NCI-H2196 (cell line): ENCODE measurements around the gene HSD17B14.
A peak's percentile ranks its signal among the peaks of the same experiment; 100 is the strongest.

Source experiments
- DNase-seq: peaks from one replicate; lab custom pipeline; 2025; ENCODE audit not compliant: unreplicated experiment; lab: John Stamatoyannopoulos, UW

Gene HSD17B14

DNA sequence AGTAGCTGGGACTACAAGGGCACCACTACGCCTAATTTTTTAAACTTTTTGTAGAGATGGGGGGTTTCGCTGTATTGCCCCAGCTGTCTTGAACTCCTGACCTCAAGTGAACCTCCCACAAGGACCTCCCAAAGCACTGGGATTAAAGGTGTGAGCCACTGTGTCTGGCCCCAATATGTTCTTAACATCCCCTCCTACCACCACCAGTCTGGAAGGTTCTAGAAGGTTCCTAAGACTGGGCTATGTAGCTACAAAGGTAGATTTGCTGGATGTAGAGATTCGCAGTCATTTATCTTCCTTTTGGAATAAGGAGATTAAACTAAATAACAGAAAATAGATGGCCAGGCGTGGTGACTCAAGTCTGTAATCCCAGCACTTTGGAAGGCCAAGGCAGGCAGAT lies 5.3 kb downstream of the HSD17B14 start:
- DNase-seq = no peak

DNA sequence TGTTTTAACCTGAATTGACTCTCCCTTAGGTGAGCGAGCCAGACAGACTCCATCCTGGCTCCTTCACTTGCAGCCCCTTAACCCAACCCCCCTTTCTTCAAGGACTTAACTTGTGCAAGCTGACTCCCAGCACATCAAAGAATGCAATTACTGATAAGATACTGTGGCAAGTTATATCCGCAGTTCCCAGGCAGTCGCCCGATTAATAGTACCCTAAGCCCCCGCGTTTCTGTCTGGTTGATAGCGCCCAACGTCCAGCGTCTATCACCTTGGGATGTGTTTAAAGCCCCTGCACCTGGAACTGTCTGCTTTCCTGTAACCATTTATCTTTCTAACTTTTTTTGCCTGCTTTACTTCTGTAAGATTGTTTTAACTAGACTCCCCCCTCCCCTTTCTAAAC lies 6.2 kb downstream of the HSD17B14 start:
- no peak for DNase-seq

DNA sequence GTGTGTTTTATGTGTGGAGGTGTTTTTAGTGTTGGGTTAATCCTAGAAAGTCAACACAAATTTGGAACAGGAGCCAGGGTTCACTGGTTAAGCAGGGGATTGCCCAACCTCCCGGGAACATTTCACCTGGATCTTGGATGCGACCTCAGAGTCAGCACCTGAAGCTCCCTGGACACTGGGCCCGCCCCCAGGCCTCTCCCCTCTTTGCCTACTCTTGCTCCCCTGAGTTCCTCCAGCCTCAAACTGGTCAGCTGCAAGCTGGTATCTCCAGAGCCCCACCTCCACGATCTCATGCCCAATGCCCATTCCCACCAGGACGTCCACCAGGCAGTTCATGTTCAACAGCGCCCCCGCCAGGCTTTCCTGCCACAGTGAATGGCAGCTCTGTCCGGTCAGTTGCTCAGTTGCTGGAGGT lies 9.7 kb downstream of the HSD17B14 start:
- peak; percentile 50 for DNase-seq

DNA sequence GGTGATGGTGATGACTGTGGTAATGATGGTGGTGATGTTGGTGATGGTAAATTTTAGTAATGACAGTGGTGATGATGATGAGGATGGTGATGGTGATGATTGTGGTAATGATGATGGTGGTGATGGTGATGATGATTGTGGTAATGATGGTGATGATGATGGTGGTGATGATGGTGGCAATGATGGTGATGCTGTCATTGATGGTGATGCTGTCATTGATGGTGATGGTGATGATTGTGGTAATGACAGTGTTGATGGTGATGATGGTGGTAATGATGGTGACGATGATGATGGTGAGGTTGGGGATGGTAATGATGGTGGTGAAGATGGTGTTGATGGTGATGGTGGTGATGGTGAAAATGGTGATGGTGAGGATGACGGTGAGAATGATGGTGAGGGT lies 13.8 kb downstream of the HSD17B14 start:
- no peak for DNase-seq

DNA sequence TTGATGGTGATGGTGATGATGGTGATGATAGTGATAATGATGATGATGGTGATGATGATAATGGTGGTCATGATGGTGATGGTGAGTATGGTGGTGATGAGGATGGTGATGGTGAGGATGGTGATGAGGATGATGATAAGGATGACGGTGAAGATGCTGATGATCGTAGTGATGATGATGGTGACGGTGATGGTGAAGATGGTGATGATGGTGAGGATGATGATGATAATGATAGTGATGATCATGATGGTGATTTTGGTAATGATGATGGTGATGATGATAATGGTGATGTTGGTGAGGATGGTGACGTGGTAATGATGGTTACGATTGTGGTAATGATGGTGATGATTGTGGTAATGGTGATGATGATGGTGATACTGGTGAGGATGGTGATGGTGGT lies 14.7 kb downstream of the HSD17B14 start:
- no peak for DNase-seq

DNA sequence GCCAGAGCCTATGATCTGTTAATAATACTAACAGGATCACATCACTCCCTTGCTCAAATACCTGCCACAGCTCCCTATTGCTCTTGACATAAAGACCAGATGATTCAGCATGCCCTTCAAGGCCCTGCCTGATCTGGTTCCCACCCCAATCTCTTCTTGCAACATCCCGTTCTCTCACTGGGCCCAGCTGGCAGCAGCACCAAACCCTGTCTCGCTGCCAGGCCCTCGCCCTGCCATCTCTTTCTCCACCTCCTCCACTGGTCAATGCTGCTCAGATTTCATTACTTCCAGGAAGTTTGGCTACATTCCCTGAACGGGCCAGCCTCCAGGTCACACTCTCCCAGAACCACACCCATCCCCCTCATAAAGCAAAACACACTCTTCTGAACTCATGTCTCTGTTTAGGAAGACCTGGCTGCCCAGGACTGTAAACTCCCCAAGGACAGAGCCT lies 16.9 kb downstream of the HSD17B14 start:
- peak; percentile 95 for DNase-seq

DNA sequence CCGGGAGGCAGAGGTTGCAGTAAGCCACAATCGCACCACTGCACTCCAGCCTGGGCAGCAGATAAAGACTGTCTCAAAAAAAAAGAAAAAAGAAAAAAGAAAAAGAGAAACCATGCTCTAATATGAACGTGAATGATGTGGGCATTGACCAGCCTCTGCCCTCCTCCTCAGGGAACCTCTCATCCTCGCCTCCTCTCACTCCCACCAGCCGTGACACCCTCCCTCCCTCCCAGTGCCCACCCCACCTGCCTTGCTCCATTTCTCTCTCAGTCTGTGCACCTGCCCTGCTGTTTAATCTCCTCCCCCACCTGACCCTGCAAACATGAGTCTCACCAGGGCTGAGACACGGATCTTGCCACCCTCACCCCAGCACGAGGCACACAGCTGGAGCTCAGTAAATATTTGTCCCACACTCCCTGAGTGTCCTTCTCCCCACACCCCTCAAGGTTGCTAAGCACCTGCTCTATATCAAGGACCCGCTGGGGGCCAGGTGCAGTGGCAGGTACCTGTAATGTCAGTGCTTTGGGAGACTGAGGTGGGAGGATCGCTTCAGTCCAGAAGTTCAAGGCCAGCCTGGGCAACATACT lies 18.0 kb downstream of the HSD17B14 start:
- DNase-seq = peak; percentile 90

DNA sequence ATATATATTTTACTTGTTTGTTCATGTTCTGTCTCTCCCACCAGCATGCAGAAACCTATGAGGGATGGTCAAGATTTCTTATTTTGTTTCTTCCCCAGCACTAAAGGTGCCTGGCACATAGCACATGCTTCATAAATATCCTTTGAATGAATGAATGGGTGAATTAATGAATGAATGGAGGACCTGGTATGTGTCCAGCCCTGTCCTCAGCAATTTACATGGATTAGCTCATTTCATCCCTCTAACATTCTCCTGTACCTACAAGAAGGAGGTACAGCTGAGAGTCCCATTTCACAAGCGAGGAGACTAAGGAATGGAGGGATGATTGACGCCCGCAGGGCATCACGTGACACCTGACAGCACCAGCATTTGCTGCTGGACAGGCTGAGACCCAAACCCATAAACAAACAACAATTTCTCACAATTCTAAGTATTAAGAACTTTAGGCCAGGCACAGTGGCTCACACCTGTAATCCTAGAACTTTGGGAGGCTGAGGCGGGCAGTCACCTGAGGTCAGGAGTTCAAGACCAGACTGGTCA lies 18.6 kb downstream of the HSD17B14 start:
- no peak for DNase-seq

DNA sequence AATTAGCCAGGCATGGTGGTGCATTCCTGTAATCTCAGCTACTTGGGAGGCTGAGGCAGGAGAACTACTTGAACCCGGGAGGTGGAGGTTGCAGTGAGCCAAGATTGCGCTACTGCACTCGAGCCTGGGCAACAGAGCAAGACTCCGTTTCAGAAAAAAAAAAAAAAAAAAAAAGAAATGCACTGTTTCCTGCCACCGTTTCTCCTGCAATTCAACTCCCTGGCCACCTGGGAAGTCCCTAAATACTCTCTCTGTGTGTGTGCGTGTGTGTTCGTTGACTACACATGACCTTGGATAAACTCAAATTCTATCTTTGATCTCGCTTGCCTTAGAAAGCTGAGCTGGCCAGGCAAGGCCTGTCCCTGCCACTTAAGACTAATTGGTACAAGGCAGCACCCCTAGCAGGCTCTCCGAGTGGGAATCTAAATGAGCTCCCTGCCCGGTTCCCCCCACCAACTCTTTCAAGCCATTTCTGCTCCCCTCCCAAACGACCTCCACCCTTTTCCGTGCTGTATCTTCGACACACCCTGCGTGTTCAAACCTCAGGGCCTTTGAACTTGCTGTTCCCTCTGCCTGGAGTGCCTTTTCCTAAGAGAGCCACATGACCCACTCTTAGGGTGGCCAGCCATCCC lies 20.3 kb downstream of the HSD17B14 start:
- peak; percentile 66 for DNase-seq

DNA sequence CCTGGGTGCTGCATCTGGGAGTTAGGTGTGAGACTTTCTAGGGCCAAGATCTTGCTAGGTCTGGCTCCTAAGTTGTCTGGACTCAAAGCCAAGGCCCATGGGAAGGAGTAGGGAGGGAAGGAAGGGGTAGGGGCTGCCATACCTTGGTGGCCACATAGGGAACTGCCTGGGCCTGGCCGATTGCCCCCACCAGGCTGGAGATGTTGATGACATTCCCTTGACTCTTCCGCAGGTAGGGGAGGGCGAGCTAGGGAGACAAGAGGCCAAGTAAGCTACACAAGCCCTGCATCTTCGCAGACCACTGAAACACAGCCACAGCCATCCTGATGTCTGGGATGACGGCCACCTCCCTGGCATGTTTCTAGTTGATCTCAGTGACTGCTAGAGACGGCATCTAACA lies 21.4 kb downstream of the HSD17B14 start:
- no peak for DNase-seq

DNA sequence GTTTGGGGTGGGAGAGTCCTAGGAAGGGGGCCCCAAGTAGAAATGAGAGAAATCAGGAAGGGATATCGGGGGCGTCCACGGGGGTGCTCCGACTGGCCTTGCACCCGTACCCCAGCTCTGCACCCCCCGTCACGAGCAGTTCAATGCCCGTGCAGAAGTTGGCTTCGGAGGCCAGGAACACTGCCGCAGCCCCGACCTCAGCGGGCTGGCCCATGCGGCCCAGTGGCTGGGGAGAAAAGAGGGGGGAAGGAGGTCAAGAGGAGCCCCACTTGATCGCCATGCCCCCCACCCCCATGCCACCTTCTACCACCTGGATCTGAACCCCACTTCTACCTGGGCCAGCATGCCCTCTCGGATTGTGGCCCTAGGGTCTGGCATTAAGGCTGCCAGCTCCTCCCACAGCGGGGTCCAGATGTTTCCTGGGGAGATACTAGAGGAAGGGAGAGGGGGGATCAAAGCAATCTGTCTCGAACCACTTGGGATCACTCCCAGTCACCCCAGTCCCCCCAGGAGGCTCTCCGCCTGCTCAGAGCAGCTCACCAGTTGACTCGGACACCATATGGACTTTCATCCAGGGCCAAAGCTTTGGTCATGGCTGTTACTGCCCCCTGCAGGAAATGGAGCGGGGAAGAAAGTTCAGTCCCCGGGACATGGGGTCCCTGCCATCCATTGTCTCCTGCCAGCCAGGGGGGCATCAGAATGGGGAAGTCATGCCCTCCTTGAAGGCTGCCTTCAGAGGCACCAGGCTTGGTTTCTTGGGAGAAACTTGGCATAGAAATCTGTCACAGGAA lies 23.0 kb downstream of the HSD17B14 start:
- no peak for DNase-seq

DNA sequence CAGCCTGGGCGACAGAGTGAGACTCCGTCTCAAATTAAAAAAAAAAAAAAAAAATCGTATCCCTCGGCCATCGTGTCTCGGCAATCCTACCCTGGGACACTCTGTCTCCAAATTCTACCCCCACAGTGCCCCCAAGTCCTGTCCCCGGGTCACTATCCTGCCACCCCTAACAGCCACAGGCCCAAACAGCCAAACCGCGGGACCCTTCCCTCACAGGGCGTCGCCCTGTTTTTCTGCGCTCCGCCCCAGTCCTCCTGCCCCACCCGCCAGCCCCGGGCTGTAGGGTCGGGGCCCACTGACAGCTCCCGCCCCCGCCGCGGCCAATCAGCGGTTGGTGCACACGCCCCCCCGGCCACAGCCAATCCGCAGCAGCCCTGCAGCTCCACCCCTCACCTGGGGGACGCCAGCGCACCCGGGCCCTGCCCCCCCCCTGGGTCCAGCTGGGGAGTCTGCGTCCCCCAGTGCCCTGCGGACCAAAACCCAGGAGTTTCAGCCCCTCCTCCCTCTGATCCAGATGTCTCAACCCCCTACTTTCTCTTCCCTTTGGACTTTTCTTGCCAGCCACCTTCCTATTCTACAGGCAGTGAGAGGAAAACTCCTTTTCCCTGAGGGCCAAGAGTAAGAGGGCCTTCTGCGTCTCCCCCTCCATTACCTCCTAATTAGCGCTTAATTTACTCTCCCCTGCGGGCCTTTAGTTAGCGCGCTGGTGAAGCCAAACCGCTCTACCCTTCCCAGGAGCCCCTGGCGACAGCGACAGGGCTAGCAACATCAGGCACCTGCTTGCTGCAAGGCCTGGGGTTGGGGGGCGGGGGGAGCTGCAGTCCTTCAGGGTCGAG lies 24.0 kb downstream of the HSD17B14 start:
- peak; percentile 87 for DNase-seq

DNA sequence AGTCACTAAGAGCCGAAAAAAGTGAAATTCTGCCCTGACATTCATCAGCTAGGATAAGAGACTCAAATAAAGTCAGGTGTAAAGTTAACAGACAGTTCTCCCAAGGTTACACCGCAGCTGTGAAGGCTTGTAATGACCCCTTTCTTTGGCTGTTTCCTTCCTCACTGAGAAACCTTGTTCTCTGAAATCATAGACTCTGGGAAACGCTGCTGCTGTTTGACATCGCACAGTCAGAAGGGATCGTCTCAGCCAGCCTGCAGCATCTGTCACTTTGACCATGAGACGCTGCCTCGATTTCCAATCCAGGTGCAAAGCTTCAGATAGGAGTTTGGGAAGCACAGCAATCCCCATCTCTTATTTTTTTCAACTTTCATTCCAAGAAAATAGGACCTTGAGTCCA lies 26.1 kb downstream of the HSD17B14 start:
- no peak for DNase-seq

DNA sequence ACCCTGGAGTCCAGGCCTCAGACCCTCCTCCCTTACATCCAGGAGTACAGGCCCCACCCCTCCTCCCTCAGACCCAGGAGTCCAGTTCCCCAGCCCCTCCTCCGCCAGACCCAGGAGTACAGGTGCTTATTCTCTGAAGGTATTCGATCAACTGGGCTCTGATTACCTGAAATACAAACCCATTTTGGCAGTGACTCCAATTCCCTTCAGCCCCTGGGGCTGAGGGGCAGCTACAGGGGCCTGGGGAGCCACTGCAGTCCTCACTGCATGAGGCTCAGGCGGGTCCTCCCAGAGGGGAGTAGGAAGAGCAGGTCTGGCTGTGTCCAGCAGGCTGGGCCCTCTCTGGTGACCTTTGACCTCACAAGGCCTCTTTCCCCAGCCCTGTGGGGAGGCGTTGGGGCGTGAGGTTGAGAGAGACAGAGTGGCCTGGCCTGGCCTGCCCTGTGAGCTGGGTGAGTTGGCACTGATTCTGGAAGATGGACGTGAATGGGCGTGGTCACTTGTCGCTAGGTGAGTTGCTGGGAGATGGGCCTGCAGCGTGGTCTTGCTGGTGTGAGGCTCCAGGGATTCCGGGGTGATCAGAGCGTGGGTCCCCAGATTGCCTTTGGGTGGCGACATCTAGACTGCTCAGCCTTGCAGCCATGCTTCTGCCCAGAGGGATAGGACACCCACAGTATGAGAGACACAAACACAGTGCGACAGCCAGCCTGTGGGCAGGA lies 28.5 kb downstream of the HSD17B14 start:
- DNase-seq = peak; percentile 17

DNA sequence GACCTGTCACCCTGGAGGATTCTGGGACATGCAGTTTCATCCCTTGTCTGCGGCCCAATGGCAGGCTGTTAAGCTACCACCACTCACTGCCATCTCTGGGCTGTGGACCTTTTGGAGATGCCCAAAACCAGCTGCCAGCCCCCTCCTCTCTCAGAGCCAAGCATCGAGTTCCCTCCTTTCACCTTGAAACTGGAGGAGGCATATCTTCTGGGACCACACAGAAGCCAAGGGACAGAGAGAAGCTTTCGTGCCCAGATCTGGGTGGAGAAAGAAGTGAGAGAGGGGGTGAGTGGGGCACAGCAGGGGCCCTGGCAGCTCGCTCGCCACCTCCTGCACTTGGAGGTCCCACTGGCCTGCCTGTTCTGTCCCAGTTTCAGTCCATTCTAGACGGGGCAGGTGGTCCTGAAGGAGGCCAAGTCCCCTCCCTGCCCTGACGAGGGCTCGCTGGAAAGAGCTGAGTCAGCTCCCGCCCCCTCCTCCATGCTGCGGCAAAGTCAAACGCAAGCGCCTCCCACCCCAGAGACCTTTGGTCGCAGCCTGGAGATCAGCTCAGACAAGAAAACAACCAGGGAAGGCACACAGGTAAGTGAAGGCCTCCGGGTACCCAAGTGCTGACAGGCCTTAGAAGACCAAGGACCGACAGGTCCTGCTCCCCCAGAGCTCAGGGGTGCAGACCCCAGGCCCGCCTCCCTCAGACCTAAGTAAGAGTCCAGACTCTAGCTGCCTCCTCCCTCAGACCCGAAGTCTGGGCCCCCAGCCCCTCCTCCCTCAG lies 29.3 kb downstream of the HSD17B14 start:
- peak; percentile 35 for DNase-seq

DNA sequence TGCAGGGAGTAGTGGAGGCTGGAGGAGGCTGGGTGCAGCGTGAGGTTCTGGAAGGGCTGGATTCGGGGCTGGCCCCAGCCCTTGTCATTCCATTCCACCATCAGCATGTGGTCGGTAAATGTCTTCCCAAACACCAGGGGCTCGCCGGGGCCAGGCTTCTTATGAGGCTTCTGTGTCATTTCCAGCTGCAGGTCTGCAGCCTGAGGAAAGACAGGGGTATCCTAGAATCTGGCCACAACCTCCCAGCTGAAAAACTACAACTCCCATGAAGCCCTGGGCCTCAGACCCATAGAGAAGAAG lies 29.8 kb downstream of the HSD17B14 start:
- no peak for DNase-seq

DNA sequence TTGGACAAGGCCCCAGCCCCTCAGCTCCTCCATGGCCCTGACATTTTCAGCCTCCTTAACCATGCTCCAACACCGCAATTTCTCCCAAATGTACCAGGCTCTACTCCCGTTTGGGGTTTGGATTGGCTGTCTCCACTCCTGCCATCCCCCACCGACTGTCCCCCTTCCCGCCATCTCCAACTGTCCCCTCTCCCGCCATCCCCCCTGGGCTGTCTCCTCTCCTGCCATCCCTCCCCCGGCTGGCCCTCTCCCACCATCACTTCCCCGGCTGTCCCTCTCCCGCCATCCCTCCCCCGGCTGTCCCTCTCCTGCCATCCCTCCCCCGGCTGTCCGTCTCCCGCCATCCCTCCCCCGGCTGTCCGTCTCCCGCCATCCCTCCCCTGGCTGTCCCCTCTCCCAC lies 30.8 kb downstream of the HSD17B14 start:
- DNase-seq = no peak

DNA sequence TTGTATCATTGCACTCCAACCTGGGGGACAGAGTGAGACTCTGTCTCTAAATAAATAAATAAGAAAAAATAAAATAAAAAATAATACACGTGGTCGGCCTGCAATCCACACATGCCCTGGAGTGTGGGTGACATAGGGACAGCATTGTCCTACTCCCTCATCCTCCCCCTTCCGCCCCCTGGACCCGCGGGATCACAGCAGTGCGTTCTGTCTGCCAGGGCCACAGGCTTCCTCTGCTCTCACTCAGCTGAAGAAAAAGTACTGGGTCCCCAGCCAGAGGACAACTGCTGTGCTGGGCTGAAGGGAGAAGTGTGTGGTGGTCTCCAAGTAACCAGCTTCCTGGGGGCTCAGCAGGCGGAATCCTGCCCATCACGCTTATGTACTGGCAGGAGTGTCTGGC lies 31.8 kb downstream of the HSD17B14 start:
- no peak for DNase-seq

DNA sequence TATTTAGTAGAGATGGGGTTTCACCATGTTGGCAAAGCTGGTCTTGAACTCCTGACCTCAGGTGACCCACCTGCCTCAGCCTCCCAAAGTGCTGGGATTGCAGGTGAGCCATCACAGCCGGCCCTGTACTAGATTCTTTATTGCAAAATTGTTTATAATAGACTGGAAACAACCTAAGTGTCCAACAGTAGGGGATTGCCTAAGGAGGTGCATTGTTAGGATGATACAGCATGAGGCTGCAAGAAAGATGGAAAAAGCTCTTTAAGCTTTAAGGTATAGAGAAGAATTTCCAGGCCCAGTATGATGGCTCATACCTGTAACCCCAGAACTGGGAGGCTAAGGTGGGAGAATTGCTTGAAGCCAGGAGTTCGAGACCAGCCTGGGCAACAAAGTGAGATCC lies 33.7 kb downstream of the HSD17B14 start:
- no peak for DNase-seq
